Stimulated activated CD4-positive, alpha-beta T cell treated with anti-CD3 and anti-CD28 coated beads, TNF-alpha, amount 100 ng/mL, for 4 hours (primary cell): ENCODE data around the gene CYP2A6.
"Not testable (repeated sequence)": the region's sequence is repeated elsewhere in the genome, so short reads cannot be mapped to it uniquely, and the experiment has no call there.

ENCODE experiments used
- DNase-seq, 3 experiments: peaks; one replicate each; pipeline ENCODE4 v3.0.0-alpha.2; 2020; ENCODE audit warnings: low read depth in 3 of 3

Gene CYP2A6

DNA sequence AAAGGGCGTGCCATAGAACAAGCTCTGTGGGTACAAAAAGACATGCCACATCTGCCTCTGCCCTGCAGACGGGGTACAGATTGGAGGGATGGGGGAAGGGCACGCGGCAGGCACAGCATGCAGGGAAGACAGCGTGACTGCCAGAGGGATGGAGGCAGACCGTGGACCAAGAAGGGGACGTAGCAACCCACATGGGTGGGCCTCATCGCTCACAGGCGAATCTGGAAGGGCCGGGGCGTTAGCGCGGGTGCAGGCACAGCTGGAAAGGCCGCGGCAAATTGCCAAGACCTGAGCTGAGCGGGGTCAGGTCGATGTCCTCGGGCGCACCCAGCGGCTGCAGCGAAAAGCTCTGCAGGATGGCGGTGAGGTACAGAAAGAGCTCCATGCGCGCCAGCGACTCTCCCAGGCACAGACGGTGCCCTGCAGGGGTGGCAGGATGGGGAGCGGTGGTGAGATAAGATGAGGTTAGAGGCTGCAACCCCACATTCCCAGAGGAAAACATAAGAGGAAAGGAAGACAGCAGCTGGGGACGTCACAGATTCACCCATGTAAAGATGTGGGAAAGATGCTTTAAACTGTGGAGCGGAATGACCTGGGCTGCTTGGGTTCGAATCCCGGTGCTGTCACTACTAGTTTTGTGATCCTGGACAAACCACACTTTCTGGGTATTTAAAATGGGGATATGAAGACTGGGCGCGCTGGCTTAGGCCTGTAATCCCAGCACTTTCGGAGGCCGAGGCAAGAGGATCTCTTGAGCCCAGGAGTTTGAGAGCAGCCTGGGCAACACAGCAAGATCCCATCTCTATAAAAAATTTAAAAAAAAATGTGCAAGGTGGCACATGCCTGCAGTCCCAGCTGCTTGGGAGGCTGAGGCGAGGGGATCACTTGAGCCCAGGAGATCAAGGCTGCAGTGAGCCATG lies 31.5 kb downstream of the CYP2A6 start:
- DNase-seq = peak in 2 of 3 experiments; percentile 59 to 65

DNA sequence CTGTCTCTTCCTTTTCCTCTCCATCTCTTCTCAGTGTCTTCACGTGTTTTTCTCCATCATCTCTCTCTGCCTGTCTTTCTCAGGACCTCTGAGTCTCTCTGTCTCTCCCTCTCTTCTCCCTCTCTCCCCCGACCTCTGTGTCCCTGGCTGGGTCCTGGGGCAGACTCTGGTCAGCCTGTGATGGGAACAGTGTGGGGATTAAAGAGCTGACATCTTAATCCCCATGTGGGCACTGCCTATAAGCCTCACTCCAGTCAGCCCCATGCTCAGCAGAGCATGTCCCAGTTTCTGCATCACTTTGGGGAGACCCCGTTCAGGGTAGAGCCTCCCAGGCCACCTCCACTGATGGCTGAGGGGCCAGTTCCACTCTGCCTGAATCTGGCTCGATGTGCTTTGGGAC lies 35.0 kb downstream of the CYP2A6 start:
- DNase-seq = no peak

GRCh38 chr19:40813182-40813581 lies 37.1 kb downstream of the CYP2A6 start:
- no peak for DNase-seq

DNA sequence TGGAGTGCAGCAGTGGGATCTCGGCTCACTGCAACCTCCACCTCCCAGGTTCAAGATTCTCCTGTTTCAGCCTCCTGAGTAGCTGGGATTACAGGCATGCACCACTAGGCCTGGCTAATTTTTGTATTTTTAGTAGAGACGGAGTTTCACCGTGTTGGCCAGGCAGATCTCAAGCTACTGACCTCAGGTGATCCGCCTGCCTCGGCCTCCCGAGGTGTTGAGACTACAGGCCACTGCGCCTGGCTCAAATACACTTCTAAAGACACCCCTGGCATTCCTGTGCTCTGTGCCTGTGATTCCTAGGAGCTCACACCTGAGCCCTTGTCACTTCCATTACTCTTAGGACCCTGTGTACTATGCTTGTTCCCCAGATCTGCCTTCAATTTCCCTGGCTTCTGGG lies 37.7 kb downstream of the CYP2A6 start:
- DNase-seq = not testable (repeated sequence)

GRCh38 chr19:40811478-40812341 lies 38.5 kb downstream of the CYP2A6 start:
- no peak for DNase-seq

- not testable (repeated sequence) for DNase-seq
These were observed 39.4 kb downstream of the CYP2A6 start for GRCh38 chr19:40810649-40811408.

DNA sequence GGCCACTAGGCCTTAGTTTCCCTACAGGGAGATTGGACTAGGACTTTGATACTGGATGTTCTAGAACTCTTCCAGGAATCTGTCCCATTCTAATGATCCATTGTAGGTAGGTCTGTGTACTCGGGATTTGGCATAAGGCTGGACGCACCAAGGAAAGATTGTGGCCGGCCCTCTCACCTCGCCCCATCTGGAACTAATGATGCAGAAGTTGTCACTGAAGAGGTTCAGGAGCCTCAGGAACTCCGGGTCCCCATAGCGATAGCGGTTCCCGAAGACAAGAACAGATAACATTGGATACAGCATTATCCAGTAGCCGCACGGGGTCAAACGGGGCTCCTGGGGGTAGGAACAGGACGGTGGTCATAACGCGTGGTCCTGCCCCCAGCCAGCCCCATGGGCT lies 40.1 kb downstream of the CYP2A6 start:
- DNase-seq = no peak

DNA sequence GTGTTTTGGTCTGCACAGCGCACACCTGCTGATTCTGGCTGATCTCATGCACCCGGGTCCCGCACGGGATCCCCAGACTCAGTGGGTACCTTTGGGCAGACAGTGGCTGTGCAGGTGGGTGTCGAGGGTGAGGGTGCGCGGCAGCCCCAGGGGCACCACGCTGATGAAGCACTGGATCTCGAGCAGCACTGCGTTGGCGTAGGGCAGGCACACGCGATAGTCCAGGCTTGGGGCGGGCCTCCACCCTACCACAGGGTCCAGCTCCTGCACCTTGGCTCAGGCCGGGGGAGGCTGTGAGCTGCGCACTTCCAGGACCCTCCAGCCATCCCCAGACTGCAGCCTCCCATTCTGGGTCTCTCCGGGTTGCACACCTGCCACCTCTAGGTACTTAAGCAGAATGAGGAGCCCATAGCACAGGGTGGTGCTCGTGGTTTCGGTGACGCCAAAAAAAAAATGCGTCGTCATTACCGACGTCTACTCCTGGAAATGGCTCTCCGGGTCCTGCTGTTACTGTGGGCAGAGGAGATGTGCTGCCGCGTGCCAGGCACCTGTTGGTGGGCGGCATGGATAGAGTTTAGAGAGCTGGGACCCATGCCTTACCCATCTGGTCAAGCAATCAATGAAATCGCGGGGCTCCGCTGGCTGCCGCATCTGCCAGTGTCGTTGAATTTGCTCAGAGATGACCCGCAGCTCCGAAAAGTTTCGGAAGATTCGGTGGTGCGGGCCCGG lies 40.7 kb downstream of the CYP2A6 start:
- no peak for DNase-seq

DNA sequence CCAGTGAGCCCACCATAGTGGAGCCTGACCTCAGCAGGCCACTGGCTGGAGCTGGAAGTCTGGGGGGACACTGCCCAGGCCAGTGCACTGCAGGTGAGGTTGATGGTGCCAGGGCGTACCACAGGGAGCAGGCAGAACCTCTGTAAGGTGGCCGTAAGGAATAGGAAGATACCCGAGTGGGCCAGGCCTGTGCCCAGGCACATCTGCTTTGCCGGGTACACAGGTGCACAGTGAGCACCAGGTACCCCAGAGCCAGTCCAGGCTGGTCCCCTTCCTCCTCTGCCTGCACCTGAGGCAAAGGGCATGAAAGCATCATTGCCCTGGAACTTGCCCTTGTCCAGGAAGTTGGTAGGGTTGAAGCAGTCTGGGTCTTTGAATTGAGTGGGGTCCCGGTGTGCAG lies 41.8 kb downstream of the CYP2A6 start:
- no peak for DNase-seq

- no peak for DNase-seq
These were observed 42.3 kb downstream of the CYP2A6 start for GRCh38 chr19:40808021-40808325.

DNA sequence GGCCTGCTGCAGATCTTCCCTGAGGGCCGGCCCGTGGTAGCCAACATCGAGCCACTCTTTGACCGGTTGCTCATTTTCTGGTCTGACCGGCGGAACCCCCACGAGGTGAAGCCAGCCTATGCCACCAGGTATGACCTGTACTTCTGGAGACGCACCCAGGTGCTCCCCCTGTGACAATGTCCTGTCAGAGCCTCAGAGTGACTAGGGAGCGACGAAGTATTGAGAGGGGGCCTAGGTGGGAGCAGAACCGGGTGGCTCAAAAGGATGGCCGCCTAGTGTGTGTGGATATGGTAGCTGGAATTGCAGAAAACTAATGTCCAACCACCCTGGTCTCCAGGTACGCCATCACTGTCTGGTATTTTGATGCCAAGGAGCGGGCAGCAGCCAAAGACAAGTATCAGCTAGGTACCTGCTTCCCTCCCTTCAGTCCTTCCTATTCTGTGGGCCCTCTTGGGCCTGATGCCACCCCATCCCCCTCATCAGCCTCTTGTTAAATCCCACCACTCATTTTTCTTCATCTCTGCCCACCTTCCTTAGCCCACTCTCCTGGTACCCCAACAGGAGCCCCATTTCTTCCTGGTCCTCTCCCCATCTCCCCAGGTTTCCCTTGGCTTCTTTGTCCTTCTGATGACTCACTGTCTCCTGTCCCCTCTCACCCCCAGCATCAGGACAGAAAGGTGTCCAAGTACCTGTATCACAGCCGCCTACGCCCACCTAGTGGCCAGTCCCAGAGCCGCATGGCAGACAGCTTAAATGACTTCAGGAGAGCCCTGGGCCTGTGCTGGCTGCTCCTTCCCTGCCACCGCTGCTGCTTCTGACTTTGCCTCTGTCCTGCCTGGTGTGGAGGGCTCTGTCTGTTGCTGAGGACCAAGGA lies 42.9 kb downstream of the CYP2A6 start:
- no peak for DNase-seq

DNA sequence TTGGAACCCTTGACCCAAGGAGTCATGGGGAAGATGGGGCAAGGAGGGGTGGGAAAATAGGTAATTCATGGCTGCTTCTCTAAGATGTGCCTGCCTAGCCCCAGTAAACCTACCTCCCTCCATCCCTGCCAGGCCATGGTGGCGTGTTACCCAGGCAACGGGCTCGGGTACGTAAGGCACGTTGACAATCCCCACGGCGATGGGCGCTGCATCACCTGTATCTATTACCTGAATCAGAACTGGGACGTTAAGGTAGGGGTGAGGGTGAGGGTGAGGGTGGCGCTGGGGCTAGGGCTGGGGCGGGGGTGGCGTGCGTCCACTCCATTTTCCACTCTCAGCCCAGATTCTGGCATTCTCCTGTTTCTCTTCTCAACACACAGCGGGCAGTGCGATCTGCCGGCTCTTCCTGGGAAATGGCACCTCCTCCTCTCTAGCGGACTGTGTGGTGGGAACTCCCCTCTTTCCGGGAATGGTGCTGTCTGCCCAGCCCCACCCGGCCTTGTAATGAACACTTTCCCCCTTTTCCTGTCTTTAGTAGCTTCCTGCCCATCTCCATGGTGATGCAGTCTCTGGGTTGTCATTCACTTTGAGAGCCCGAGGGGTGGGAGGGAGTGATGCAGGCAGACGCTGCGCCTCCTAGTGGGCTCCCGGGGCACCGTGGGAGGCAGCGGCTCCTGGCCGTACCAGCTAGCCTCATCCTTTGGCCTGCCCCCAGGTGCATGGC lies 43.7 kb downstream of the CYP2A6 start:
- DNase-seq = peak; percentile 57 to 67 (median 61)

- no peak for DNase-seq
These were observed 44.9 kb downstream of the CYP2A6 start for GRCh38 chr19:40805258-40805868.

DNA sequence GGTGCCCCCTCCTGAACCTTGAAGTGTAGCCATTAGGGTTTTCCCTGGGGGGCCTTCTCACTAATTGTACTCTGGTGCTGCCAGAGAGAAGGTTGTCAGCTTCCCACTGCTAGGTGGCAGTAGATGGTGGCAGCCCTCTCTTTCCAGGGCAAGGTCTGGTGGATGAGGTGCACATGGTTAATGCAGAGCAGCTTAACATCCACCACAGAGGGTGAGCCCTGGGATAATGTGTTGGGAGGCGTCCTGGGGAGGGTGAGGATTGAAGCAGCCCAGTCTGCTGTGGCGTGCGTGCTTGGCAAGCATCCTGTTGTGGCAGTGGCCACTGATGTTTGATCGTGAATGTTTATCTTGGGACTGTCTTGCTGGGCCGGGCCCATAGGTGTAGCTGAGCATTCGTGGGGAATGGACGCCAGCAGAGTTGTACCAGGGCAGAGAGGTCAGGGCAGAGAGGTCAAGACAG lies 45.4 kb downstream of the CYP2A6 start:
- DNase-seq = no peak

- DNase-seq = peak in 1 of 3 experiments; percentile 34
These were observed 46.1 kb downstream of the CYP2A6 start for GRCh38 chr19:40803857-40804782.

- no peak for DNase-seq
These were observed 46.9 kb downstream of the CYP2A6 start for GRCh38 chr19:40803170-40803856.
